PC-3 (cell line): Measurements from ENCODE around the gene BRF1.

ENCODE experiments used
- EZH2 ChIP-seq: fragments of 300-600 bp; sonication (generic); IDR thresholded peaks from one replicate; pipeline ENCODE4 v1.6.1; 2017; ENCODE audit warnings: antibody characterized with exemption, mild to moderate bottlenecking, low read length; ENCODE audit not compliant: unreplicated experiment
- EZH2phosphoT487 ChIP-seq: fragments of 300-600 bp; sonication (generic); IDR thresholded peaks from 2 replicates; pipeline ENCODE4 v1.6.1; 2018; ENCODE audit warnings: mild to moderate bottlenecking, antibody characterized with exemption, low read length, borderline replicate concordance
- TF ChIP-seq, protein P1 (sequence below): fragments of 300-600 bp; sonication (generic); conservative IDR thresholded peaks from 2 replicates; pipeline ENCODE4 v1.5.1; 2017; ENCODE audit warnings: antibody characterized with exemption, low read depth, mild to moderate bottlenecking, low read length

DNA sequence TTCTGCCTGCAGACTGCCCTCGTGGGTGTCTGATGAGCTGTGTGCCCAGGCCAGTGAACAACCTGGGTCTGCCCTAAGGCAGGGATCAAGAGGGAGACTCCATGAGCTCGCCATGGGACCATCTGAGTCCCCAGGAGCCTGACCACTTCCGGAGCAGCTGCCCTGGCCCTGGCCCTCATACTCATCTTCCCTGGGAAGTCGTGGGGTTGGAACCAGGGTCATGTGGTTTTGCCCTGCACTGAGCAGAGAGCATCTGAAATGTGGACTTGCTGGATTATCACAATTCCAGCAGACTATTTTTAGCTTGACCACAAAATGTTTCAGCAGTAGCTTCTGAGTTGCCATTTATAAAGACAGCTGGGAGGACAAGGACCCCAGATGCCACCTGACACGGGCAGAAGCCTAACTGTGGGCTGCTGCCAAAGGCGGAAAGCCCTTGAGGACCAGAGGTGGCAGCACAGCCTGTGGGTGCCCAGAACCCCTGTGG is 45.7 kb downstream of the BRF1 start:
- TF ChIP-seq, protein P1, sequence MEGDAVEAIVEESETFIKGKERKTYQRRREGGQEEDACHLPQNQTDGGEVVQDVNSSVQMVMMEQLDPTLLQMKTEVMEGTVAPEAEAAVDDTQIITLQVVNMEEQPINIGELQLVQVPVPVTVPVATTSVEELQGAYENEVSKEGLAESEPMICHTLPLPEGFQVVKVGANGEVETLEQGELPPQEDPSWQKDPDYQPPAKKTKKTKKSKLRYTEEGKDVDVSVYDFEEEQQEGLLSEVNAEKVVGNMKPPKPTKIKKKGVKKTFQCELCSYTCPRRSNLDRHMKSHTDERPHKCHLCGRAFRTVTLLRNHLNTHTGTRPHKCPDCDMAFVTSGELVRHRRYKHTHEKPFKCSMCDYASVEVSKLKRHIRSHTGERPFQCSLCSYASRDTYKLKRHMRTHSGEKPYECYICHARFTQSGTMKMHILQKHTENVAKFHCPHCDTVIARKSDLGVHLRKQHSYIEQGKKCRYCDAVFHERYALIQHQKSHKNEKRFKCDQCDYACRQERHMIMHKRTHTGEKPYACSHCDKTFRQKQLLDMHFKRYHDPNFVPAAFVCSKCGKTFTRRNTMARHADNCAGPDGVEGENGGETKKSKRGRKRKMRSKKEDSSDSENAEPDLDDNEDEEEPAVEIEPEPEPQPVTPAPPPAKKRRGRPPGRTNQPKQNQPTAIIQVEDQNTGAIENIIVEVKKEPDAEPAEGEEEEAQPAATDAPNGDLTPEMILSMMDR: no peak
- TF ChIP-seq EZH2 (no peak), EZH2phosphoT487 (no peak)
